ENCODE measurements around the gene TUBB6. TPM values are rescaled to one million over a fixed set of nuclear protein-coding genes. Genes with fewer than 3 reads are reported as not detected.

The TUBB6 gene
- total RNA-seq, 2 experiments from 2014 or later = 8.3 to 10.9 TPM

GRCh38 chr18:12361770-12362378, 53.8 kb downstream of the TUBB6 start:
- peaks cover 40% of the 10 kb centered on the region for H3K36me3 Mint-ChIP-seq (ENCODE audit: low read depth)
- H3K27me3 Mint-ChIP-seq (ENCODE audit: low read depth) = no peaks in the 10 kb centered on the region
- H3K4me1 Mint-ChIP-seq (ENCODE audit: low read depth) = peaks cover 2% of the 10 kb centered on the region
- H3K27ac Mint-ChIP-seq = no peak overlapping the region
- DNase-seq (no peak), ATAC-seq (peak; percentile 39)
- POLR2A ChIA-PET = no interaction called here
- no peaks in the 10 kb centered on the region for H3K9me3 Mint-ChIP-seq (ENCODE audit: insufficient read depth)
- H3K4me3 Mint-ChIP-seq = no peak overlapping the region
- CTCF ChIA-PET = interaction anchor here (1.6 kb wide), 1 partner anchor 34 kb away, joined by 4 read pairs; no protein-coding TSS in a partner anchor

- ChIA-PET POLR2A (no interaction called here), CTCF (interaction anchor here (1.6 kb wide), 1 partner anchor 35 kb away, joined by 4 read pairs; no protein-coding TSS in a partner anchor)
- Mint-ChIP-seq H3K4me3 (no peak overlapping the region), H3K27me3 (ENCODE audit: low read depth) (no peaks in the 10 kb centered on the region), H3K9me3 (ENCODE audit: insufficient read depth) (no peaks in the 10 kb centered on the region), H3K4me1 (ENCODE audit: low read depth) (peaks cover 2% of the 10 kb centered on the region), H3K36me3 (ENCODE audit: low read depth) (peaks cover 47% of the 10 kb centered on the region), H3K27ac (no peak overlapping the region)
- ATAC-seq = no peak
- no peak for DNase-seq
Measured at GRCh38 chr18:12362473-12363174, 54.6 kb downstream of the TUBB6 start.

- Mint-ChIP-seq H3K4me1 (ENCODE audit: low read depth) (peaks cover 6% of the 10 kb centered on the region), H3K27ac (peak overlapping the region; percentile 11), H3K27me3 (ENCODE audit: low read depth) (no peaks in the 10 kb centered on the region), H3K4me3 (no peak overlapping the region), H3K36me3 (ENCODE audit: low read depth) (peaks cover 39% of the 10 kb centered on the region), H3K9me3 (ENCODE audit: insufficient read depth) (no peaks in the 10 kb centered on the region)
- no peak for ATAC-seq
- CTCF ChIA-PET = no interaction called here
- DNase-seq = no peak
- POLR2A ChIA-PET = no interaction called here
Measured at GRCh38 chr18:12366379-12366778, 58.3 kb downstream of the TUBB6 start.

- no peak overlapping the region for H3K27ac Mint-ChIP-seq
- CTCF ChIA-PET = no interaction called here
- no peak for DNase-seq
- no peak for ATAC-seq
- no peaks in the 10 kb centered on the region for H3K9me3 Mint-ChIP-seq (ENCODE audit: insufficient read depth)
- H3K4me3 Mint-ChIP-seq = no peak overlapping the region
- H3K36me3 Mint-ChIP-seq (ENCODE audit: low read depth) = peaks cover 39% of the 10 kb centered on the region
- POLR2A ChIA-PET = interaction anchor here (0.6 to 1.1 kb wide), 2 partner anchors 10 to 91 kb away, joined by 3 to 4 read pairs; no protein-coding TSS in a partner anchor
- H3K27me3 Mint-ChIP-seq (ENCODE audit: low read depth) = no peaks in the 10 kb centered on the region
- peaks cover 10% of the 10 kb centered on the region for H3K4me1 Mint-ChIP-seq (ENCODE audit: low read depth)
Measured at GRCh38 chr18:12366784-12367183, 58.7 kb downstream of the TUBB6 start.

- Mint-ChIP-seq H3K27ac (no peak overlapping the region), H3K36me3 (ENCODE audit: low read depth) (peaks cover 44% of the 10 kb centered on the region), H3K9me3 (ENCODE audit: insufficient read depth) (no peaks in the 10 kb centered on the region), H3K4me1 (ENCODE audit: low read depth) (peaks cover 30% of the 10 kb centered on the region), H3K27me3 (ENCODE audit: low read depth) (no peaks in the 10 kb centered on the region), H3K4me3 (no peak overlapping the region)
- no peak for ATAC-seq
- CTCF ChIA-PET = no interaction called here
- POLR2A ChIA-PET = no interaction called here
- DNase-seq = no peak
Measured at GRCh38 chr18:12369211-12369610, 61.2 kb downstream of the TUBB6 start.

- CTCF ChIA-PET = no interaction called here
Measured at GRCh38 chr18:12371590-12371989, 63.5 kb downstream of the TUBB6 start.

GRCh38 chr18:12372406-12372805, 64.4 kb downstream of the TUBB6 start:
- Mint-ChIP-seq H3K4me1 (ENCODE audit: low read depth) (peaks cover 46% of the 10 kb centered on the region), H3K4me3 (no peak overlapping the region), H3K27ac (no peak overlapping the region), H3K27me3 (ENCODE audit: low read depth) (no peaks in the 10 kb centered on the region), H3K36me3 (ENCODE audit: low read depth) (peaks cover 39% of the 10 kb centered on the region), H3K9me3 (ENCODE audit: insufficient read depth) (no peaks in the 10 kb centered on the region)
- ATAC-seq = no peak
- CTCF ChIA-PET = no interaction called here
- DNase-seq = no peak
- POLR2A ChIA-PET = no interaction called here

More at GRCh38 chr18:12371590-12371989, 63.5 kb downstream of the TUBB6 start:
- DNase-seq (no peak), ATAC-seq (no peak)
- H3K4me1 Mint-ChIP-seq (ENCODE audit: low read depth) = peaks cover 45% of the 10 kb centered on the region
- peak overlapping the region; percentile 43 for H3K27ac Mint-ChIP-seq
- POLR2A ChIA-PET = no interaction called here
- H3K4me3 Mint-ChIP-seq = no peak overlapping the region
- H3K36me3 Mint-ChIP-seq (ENCODE audit: low read depth) = peaks cover 46% of the 10 kb centered on the region
- no peaks in the 10 kb centered on the region for H3K27me3 Mint-ChIP-seq (ENCODE audit: low read depth)
- no peaks in the 10 kb centered on the region for H3K9me3 Mint-ChIP-seq (ENCODE audit: insufficient read depth)

- ChIA-PET POLR2A (interaction anchor here (0.7 kb wide), 1 partner anchor 271 kb away, joined by 3 read pairs; no protein-coding TSS in a partner anchor), CTCF (interaction anchor here (0.8 to 1.3 kb wide), 2 partner anchors 45 to 561 kb away, joined by 3 read pairs; no protein-coding TSS in a partner anchor)
- Mint-ChIP-seq H3K27me3 (ENCODE audit: low read depth) (no peaks in the 10 kb centered on the region), H3K36me3 (ENCODE audit: low read depth) (peaks cover 37% of the 10 kb centered on the region), H3K4me3 (no peak overlapping the region), H3K4me1 (ENCODE audit: low read depth) (peaks cover 52% of the 10 kb centered on the region), H3K27ac (no peak overlapping the region), H3K9me3 (ENCODE audit: insufficient read depth) (no peaks in the 10 kb centered on the region)
- DNase-seq (no peak), ATAC-seq (no peak)
Measured at GRCh38 chr18:12373116-12373770, 65.2 kb downstream of the TUBB6 start.

- ATAC-seq = no peak
- Mint-ChIP-seq H3K4me1 (ENCODE audit: low read depth) (peaks cover 52% of the 10 kb centered on the region), H3K27ac (no peak overlapping the region), H3K9me3 (ENCODE audit: insufficient read depth) (no peaks in the 10 kb centered on the region), H3K36me3 (ENCODE audit: low read depth) (peaks cover 37% of the 10 kb centered on the region), H3K4me3 (no peak overlapping the region), H3K27me3 (ENCODE audit: low read depth) (no peaks in the 10 kb centered on the region)
- ChIA-PET CTCF (interaction anchor here (0.8 to 1.3 kb wide), 2 partner anchors 46 to 561 kb away, joined by 3 read pairs; no protein-coding TSS in a partner anchor), POLR2A (interaction anchor here (0.7 kb wide), 1 partner anchor 272 kb away, joined by 3 read pairs; no protein-coding TSS in a partner anchor)
- no peak for DNase-seq
Measured at GRCh38 chr18:12373771-12374116, 65.7 kb downstream of the TUBB6 start.

- Mint-ChIP-seq H3K36me3 (ENCODE audit: low read depth) (peaks cover 34% of the 10 kb centered on the region), H3K4me3 (no peak overlapping the region), H3K27ac (no peak overlapping the region), H3K27me3 (ENCODE audit: low read depth) (no peaks in the 10 kb centered on the region), H3K4me1 (ENCODE audit: low read depth) (peaks cover 52% of the 10 kb centered on the region), H3K9me3 (ENCODE audit: insufficient read depth) (no peaks in the 10 kb centered on the region)
- ATAC-seq = no peak
- ChIA-PET CTCF (no interaction called here), POLR2A (no interaction called here)
- no peak for DNase-seq
Measured at GRCh38 chr18:12374401-12374800, 66.4 kb downstream of the TUBB6 start.
